K562 (cell line): ENCODE data around the gene ACER1. TPM values are rescaled to one million over a fixed set of nuclear protein-coding genes. Genes with fewer than 3 reads are reported as not detected.

Experiments
- ATAC-seq: fragments of 200-7000 bp; cut with Tn5 transposase; 3 replicates; pipeline ENCODE4 v1.9.1; 2020; ENCODE audit warnings: moderate library complexity
- BruUV-seq: library from RNA; stranded (reverse); fragments of 400-500 nt; replicated peaks from 2 replicates; lab custom pipeline; 2021; lab: Mats Ljungman, UMichigan
- CTCF ChIA-PET: fragments of 300-600 bp; formaldehyde crosslinking; extraction: SDS; loops from one replicate; lab custom pipeline; 2021; ENCODE audit warnings: low intra/inter-chr PET ratio; lab: Yijun Ruan, JAX
- POLR2A ChIA-PET: fragments of 300-600, 350-650 bp; sonication (Branson Sonifier 250); formaldehyde crosslinking; extraction: SDS; loops from one replicate; lab custom pipeline; 2021; ENCODE audit warnings: antibody characterized with exemption, inconsistent platforms; lab: Yijun Ruan, JAX
- DNase-seq, 4 experiments: peaks; one replicate each; pipeline versions ENCODE4 v3.0.0 to v3.0.0-alpha.2; 2011 to 2018; ENCODE audit warnings: low spot score in 3 of 4, mixed read lengths in 3 of 4; ENCODE audit errors: extremely low read depth in 1 of 4
- FAIRE-seq: peaks from 2 replicates; lab custom pipeline; 2011; peaks lifted over from hg19 to GRCh38; lab: Jason Lieb, UNC
- H2AFZ ChIP-seq: 2 replicates; pipeline ENCODE4 v1.6.0; 2011; ENCODE audit warnings: low read depth, low read length, control low read depth, inconsistent platforms
- H3K27ac ChIP-seq: fragments of 200-600 bp; 3 replicates; pipeline ENCODE4 v1.8.0; 2011; ENCODE audit warnings: low read depth, mild to moderate bottlenecking, control low read depth, inconsistent platforms, low read length, moderate library complexity, mixed read lengths; ENCODE audit errors: extremely low read depth
- H3K27me3 ChIP-seq, 2 experiments: fragments of 300-600 bp in 1 of 2; 2 replicates in 1 of 2; 3 replicates in 1 of 2; pipeline versions ENCODE4 v1.6.0 to v1.8.0; 2011; ENCODE audit warnings: inconsistent platforms in 2 of 2, low read length in 2 of 2, mild to moderate bottlenecking in 1 of 2, mixed read lengths in 1 of 2, moderate library complexity in 1 of 2; ENCODE audit not compliant: control insufficient read depth in 2 of 2, insufficient read depth in 2 of 2
- H3K36me3 ChIP-seq: fragments of 300-600 bp; 3 replicates; pipeline ENCODE4 v1.8.0; 2011; ENCODE audit warnings: mild to moderate bottlenecking, low read length, inconsistent platforms; ENCODE audit not compliant: control insufficient read depth, insufficient read depth
- H3K4me1 ChIP-seq, 2 experiments: fragments of 200-600 bp in 1 of 2; replicated peaks in 1 of 2; 2 replicates in 1 of 2; 3 replicates in 1 of 2; pipeline versions ENCODE4 v1.5.1 to v1.8.0; 2011; ENCODE audit warnings: inconsistent platforms in 2 of 2, low read length in 2 of 2, mild to moderate bottlenecking in 1 of 2, mixed read lengths in 1 of 2, moderate library complexity in 1 of 2; ENCODE audit not compliant: control insufficient read depth in 2 of 2, insufficient read depth in 2 of 2
- H3K4me2 ChIP-seq: 2 replicates; pipeline ENCODE4 v1.6.1; 2011; ENCODE audit warnings: low read length, control low read depth, inconsistent platforms, mixed read lengths; ENCODE audit not compliant: insufficient read depth
- H3K4me3 ChIP-seq: fragments of 200-600 bp; sonication (generic), shearing (Covaris generic); 2 replicates; pipeline ENCODE4 v1.5.1; 2016; ENCODE audit warnings: control low read depth, inconsistent platforms
- H3K79me2 ChIP-seq: fragments of 200-600 bp; 3 replicates; pipeline ENCODE4 v1.8.0; 2011; ENCODE audit warnings: low read length, inconsistent platforms; ENCODE audit not compliant: control insufficient read depth, insufficient read depth
- H3K9ac ChIP-seq, 2 experiments: 2 replicates each; pipeline versions ENCODE4 v1.6.0 to v1.6.1; 2011; ENCODE audit warnings: low read depth in 2 of 2, low read length in 2 of 2, control low read depth in 1 of 2, inconsistent platforms in 1 of 2, mild to moderate bottlenecking in 1 of 2, mixed read lengths in 1 of 2; ENCODE audit not compliant: insufficient read depth in 1 of 2
- H3K9me1 ChIP-seq: one replicate; pipeline ENCODE4 v1.6.0; 2011; ENCODE audit warnings: inconsistent platforms, mild to moderate bottlenecking, low read length, moderate library complexity; ENCODE audit not compliant: control insufficient read depth, insufficient read depth
- H3K9me3 ChIP-seq: replicated peaks from 2 replicates; pipeline ENCODE4 v1.5.1; 2011; ENCODE audit warnings: low read depth, low read length, inconsistent platforms; ENCODE audit not compliant: control insufficient read depth, insufficient read depth
- H4K20me1 ChIP-seq: replicated peaks from 2 replicates; pipeline ENCODE4 v1.6.1; 2011; ENCODE audit warnings: low read length, inconsistent platforms, mixed read lengths; ENCODE audit not compliant: control insufficient read depth, insufficient read depth
- ATF7 ChIP-seq: fragments of 450-650 bp; IDR thresholded peaks from 2 replicates; pipeline ENCODE4 v1.7.1; 2014; ENCODE audit warnings: mild to moderate bottlenecking, moderate library complexity
- CBX3 ChIP-seq, 2 experiments: IDR thresholded peaks; 1 replicate in 1 of 2; 2 replicates in 1 of 2; pipeline ENCODE4 v1.6.1; 2012; ENCODE audit warnings: inconsistent platforms in 2 of 2, low read length in 2 of 2, borderline replicate concordance in 1 of 2, control low read depth in 1 of 2
- CBX5 ChIP-seq: IDR thresholded peaks from 2 replicates; pipeline ENCODE4 v1.6.1; 2014; ENCODE audit warnings: low read depth, borderline replicate concordance
- ELF1 ChIP-seq: fragments of 200-800 bp; sonication (Bioruptor generic); IDR thresholded peaks from 2 replicates; pipeline ENCODE4 v1.6.1; 2016; ENCODE audit warnings: missing genetic modification characterization, missing compliant biosample characterization
- FOSL1 ChIP-seq: fragments of 200-800 bp; sonication (Bioruptor generic); conservative IDR thresholded peaks from 2 replicates; pipeline ENCODE4 v1.6.1; 2016; ENCODE audit warnings: missing genetic modification characterization, missing compliant biosample characterization
- HDAC1 ChIP-seq, 2 experiments: fragments of 450-650 bp; IDR thresholded peaks; 2 replicates each; pipeline ENCODE4 v1.6.1; 2016 to 2017; ENCODE audit warnings: inconsistent platforms in 1 of 2, mild to moderate bottlenecking in 1 of 2, moderate library complexity in 1 of 2
- HMGN3 ChIP-seq: IDR thresholded peaks from 2 replicates; pipeline ENCODE4 v1.6.1; 2011; ENCODE audit warnings: borderline replicate concordance, low read depth, mild to moderate bottlenecking, mixed read lengths, low read length; ENCODE audit not compliant: insufficient read length; ENCODE audit errors: extremely low read depth
- ID3 ChIP-seq, 2 experiments: fragments of 250-450 bp in 1 of 2; fragments of 450-650 bp in 1 of 2; sonication (Bioruptor Pico) in 1 of 2; IDR thresholded peaks; 2 replicates each; pipeline versions ENCODE4 v1.6.1 to v1.8.0; 2016 to 2021; ENCODE audit warnings: mild to moderate bottlenecking in 2 of 2, moderate library complexity in 2 of 2, missing compliant biosample characterization in 1 of 2, missing genetic modification characterization in 1 of 2
- MCM5 ChIP-seq: fragments of 450-650 bp; IDR thresholded peaks from 2 replicates; pipeline ENCODE4 v1.6.1; 2016; ENCODE audit warnings: low read depth
- MEIS2 ChIP-seq: fragments of 450-650 bp; IDR thresholded peaks from 2 replicates; pipeline ENCODE4 v1.6.1; 2014; ENCODE audit warnings: mild to moderate bottlenecking; ENCODE audit not compliant: partially characterized antibody
- MXI1 ChIP-seq: IDR thresholded peaks from 2 replicates; pipeline ENCODE4 v1.6.1; 2011; ENCODE audit warnings: low read depth, mild to moderate bottlenecking, improper control_type of control experiment, low read length
- PATZ1 ChIP-seq: fragments of 250-450 bp; sonication (Bioruptor Pico); IDR thresholded peaks from 2 replicates; pipeline ENCODE4 v1.5.0; 2020; ENCODE audit warnings: mild to moderate bottlenecking, borderline replicate concordance
- PCBP2 ChIP-seq: fragments of 200-400 bp; formaldehyde crosslinking; IDR thresholded peaks from 2 replicates; pipeline ENCODE4 v1.6.1; 2018; ENCODE audit warnings: low read length, low read depth, mild to moderate bottlenecking, moderate library complexity; ENCODE audit not compliant: poor library complexity, severe bottlenecking
- SRSF7 ChIP-seq: fragments of 200-400 bp; formaldehyde crosslinking; optimal IDR thresholded peaks from 2 replicates; pipeline ENCODE3; 2017; ENCODE audit warnings: mild to moderate bottlenecking, low read depth, low read length
- TRIM24 ChIP-seq, 2 experiments: fragments of 450-650 bp; IDR thresholded peaks; 2 replicates each; pipeline ENCODE4 v1.6.1; 2016
- ZBTB2 ChIP-seq: fragments of 450-650 bp; IDR thresholded peaks from 2 replicates; pipeline ENCODE4 v1.6.1; 2016; ENCODE audit warnings: antibody characterized with exemption
- ZNF280A ChIP-seq: fragments of 450-650 bp; IDR thresholded peaks from 2 replicates; pipeline ENCODE4 v1.6.1; 2018; ENCODE audit warnings: mild to moderate bottlenecking, low read depth; ENCODE audit not compliant: partially characterized antibody
- ZNF507 ChIP-seq: conservative IDR thresholded peaks from 2 replicates; pipeline ENCODE4 v1.6.1; 2017; ENCODE audit warnings: missing genetic modification characterization, missing compliant biosample characterization
- WGBS: fragments of 100-300 bp; shearing (Covaris generic); methylation state at CpG from one replicate; pipeline ENCODE4 v1.1.6; 2016; ENCODE audit warnings: low coverage, mixed read lengths; ENCODE audit not compliant: insufficient coverage; ENCODE audit errors: missing lambda C conversion rate; 5-methylcytosine and 5-hydroxymethylcytosine counted together
- in situ Hi-C: fragments of 300-500 bp; cut with MboI; formaldehyde crosslinking; loops from 4 replicates; pipeline ENCODE4 v1.15.0; 2018; ENCODE audit warnings: inconsistent platforms, mixed read lengths
- intact Hi-C: fragments of 100-400 bp; cut with micrococcal nuclease; formaldehyde crosslinking; loops from 2 replicates; pipeline ENCODE4 v1.14.2; 2022
- polyA plus RNA-seq, 8 experiments: library from polyadenylated mRNA; depleted of rRNA in 4 of 8; stranded (reverse) in 5 of 8; unstranded in 3 of 8; fragments of >200 nt; fragmentation: Nextera tagmentation in 2 of 8; fragmentation: Illumina TruSeq in 1 of 8; extraction: Ambion mirVana in 2 of 8; extraction: Trizol in 1 of 8; gene quantifications; 2 replicates each; pipeline versions ENCODE4 v1.2.1 to v1.2.3, GENCODE V29; 2011 to 2014; ENCODE audit warnings: inconsistent platforms in 1 of 8, missing spikeins in 1 of 8
- total RNA-seq, 7 experiments: library from RNA; depleted of rRNA in 6 of 7; stranded (reverse); fragments of >200 nt in 6 of 7; fragmentation: Illumina TruSeq in 2 of 7; extraction: Trizol in 2 of 7; gene quantifications; 2 replicates each; pipeline versions ENCODE4 v1.2.1 to v1.2.3, GENCODE V29; 2011 to 2021; ENCODE audit warnings: low replicate concordance in 1 of 7

ACER1 gene
- total and polyA plus RNA-seq, 9 of the 15 experiments (the other 6 are each of a cell fraction or from before 2014, with no cell fraction given), result not detected

- Histone ChIP-seq H3K4me1 (no peaks in the 10 kb centered on the region), H3K9ac (no peak overlapping the region), H3K27me3 (no peaks in the 10 kb centered on the region), H2AFZ (no peak overlapping the region), H3K9me3 (peaks cover 12% of the 10 kb centered on the region), H3K4me3 (no peak overlapping the region), H4K20me1 (no peaks in the 10 kb centered on the region), H3K9me1 (no peaks in the 10 kb centered on the region), H3K36me3 (no peaks in the 10 kb centered on the region), H3K27ac (no peak overlapping the region), H3K79me2 (no peaks in the 10 kb centered on the region), H3K4me2 (no peak overlapping the region)
- no peak for ATAC-seq
- FAIRE-seq, result no peak
- intact Hi-C loops, result no loop called here
- in situ Hi-C loops, result no loop called here
- no peak for DNase-seq
- 0% methylated on average over 4 of the region's 4 CpGs for WGBS
- no TSS peak for BruUV-seq
- ChIA-PET POLR2A (interaction anchor here (0.6 kb wide), 1 partner anchor 29 kb away, joined by 3 read pairs; no protein-coding TSS in a partner anchor), CTCF (no interaction called here)
- no peak for TF ChIP-seq TRIM24 (IDR thresholded peaks at IDR 0.05)
- no peak for TF ChIP-seq ID3 (CRISPR knock-in tag; IDR thresholded peaks at IDR 0.05)
- TF ChIP-seq ID3 (tag; IDR thresholded peaks at IDR 0.05), result no peak
- no peak for TF ChIP-seq HMGN3
- no peak for TF ChIP-seq ELF1 (tag)
- peak; percentile 72; the same call in 1 of the 2 replicates for TF ChIP-seq CBX5
- no peak for TF ChIP-seq MXI1
- TF ChIP-seq MEIS2, result no peak
- no peak for TF ChIP-seq FOSL1 (tag)
- TF ChIP-seq ZNF280A, result peak; percentile 68
- no peak for TF ChIP-seq ATF7
- TF ChIP-seq PCBP2, result no peak
- TF ChIP-seq HDAC1 (IDR thresholded peaks at IDR 0.05), result no peak
- TF ChIP-seq SRSF7, result no peak
- TF ChIP-seq ZNF507 (tag), result no peak
- TF ChIP-seq ZBTB2, result no peak
- no peak for TF ChIP-seq MCM5
- no peak for TF ChIP-seq PATZ1 (CRISPR knock-in tag)
- peak in 1 of 2 experiments; percentile 73; a peak in 1 of 3 replicates for TF ChIP-seq CBX3 (IDR thresholded peaks at IDR 0.05; ENCODE audit: borderline replicate concordance in 1 of 2, low read length in 2 of 2)
Measured at GRCh38 chr19:6286676-6287075, 46.7 kb downstream of the ACER1 start.
